SU-DHL-6 (cell line): ENCODE data around the gene TMEM120B.
"Not testable (repeated sequence)": the region's sequence is repeated elsewhere in the genome, so short reads cannot be mapped to it uniquely, and the experiment has no call there.

Experiments used
- H2AFZ ChIP-seq: fragments of 200-600 bp; sonication (generic); 2 replicates; pipeline ENCODE4 v1.6.1; 2014; ENCODE audit warnings: low read depth, mild to moderate bottlenecking, moderate library complexity, mixed read lengths, antibody characterized with exemption, low read length; ENCODE audit not compliant: severe bottlenecking
- H3F3A ChIP-seq: fragments of 200-600 bp; shearing (Covaris generic); 2 replicates; pipeline ENCODE4 v1.6.0; 2016; ENCODE audit warnings: antibody characterized with exemption, mild to moderate bottlenecking; ENCODE audit not compliant: insufficient read depth
- H3K27ac ChIP-seq: fragments of 200-600 bp; sonication (generic); 2 replicates; pipeline ENCODE4 v1.5.1; 2016; ENCODE audit warnings: low read depth, mild to moderate bottlenecking, low read length, moderate library complexity, mixed read lengths
- H3K27me3 ChIP-seq: fragments of 200-600 bp; sonication (generic), shearing (Covaris generic); 2 replicates; pipeline ENCODE4 v1.6.0; 2014; ENCODE audit warnings: mild to moderate bottlenecking, low read length
- H3K36me3 ChIP-seq: fragments of 200-600 bp; sonication (generic); 2 replicates; pipeline ENCODE4 v1.6.1; 2014; ENCODE audit warnings: mild to moderate bottlenecking, low read length, mixed read lengths
- H3K4me2 ChIP-seq: fragments of 300-600, 200-600 bp; shearing (Covaris generic), sonication (generic); 2 replicates; pipeline ENCODE4 v1.6.0; 2014; ENCODE audit warnings: low read length, low read depth, mild to moderate bottlenecking; ENCODE audit not compliant: poor library complexity, severe bottlenecking
- H3K4me3 ChIP-seq: fragments of 200-600 bp; sonication (generic); 2 replicates; pipeline ENCODE4 v1.5.1; 2014; ENCODE audit warnings: antibody characterized with exemption, low read length, mild to moderate bottlenecking, mixed read lengths; ENCODE audit not compliant: insufficient read depth, poor library complexity, severe bottlenecking
- H3K79me2 ChIP-seq: fragments of 200-600 bp; sonication (generic); 2 replicates; pipeline ENCODE4 v1.6.1; 2014; ENCODE audit warnings: mild to moderate bottlenecking, low read length, moderate library complexity; ENCODE audit not compliant: insufficient read depth
- H3K9ac ChIP-seq: fragments of 200-600 bp; sonication (generic); 2 replicates; pipeline ENCODE4 v1.7.0; 2014; ENCODE audit warnings: mild to moderate bottlenecking, low read length
- H3K9me2 ChIP-seq: fragments of 200-600 bp; sonication (generic); replicated peaks from 2 replicates; pipeline ENCODE4 v1.6.1; 2014; ENCODE audit warnings: low read length; ENCODE audit not compliant: insufficient read depth
- H3K9me3 ChIP-seq: fragments of 200-600 bp; sonication (generic); 2 replicates; pipeline ENCODE4 v1.6.1; 2014; ENCODE audit warnings: low read length, mixed read lengths; ENCODE audit not compliant: insufficient read depth
- H4K20me1 ChIP-seq: fragments of 200-600 bp; sonication (generic); 2 replicates; pipeline ENCODE4 v1.6.1; 2014; ENCODE audit warnings: low read depth, mild to moderate bottlenecking, antibody characterized with exemption, low read length, moderate library complexity, mixed read lengths
- CTCF ChIP-seq: fragments of 200-600 bp; sonication (generic); IDR thresholded peaks from one replicate; pipeline ENCODE4 v1.5.1; 2017; ENCODE audit warnings: antibody characterized with exemption, mild to moderate bottlenecking, low read length, moderate library complexity; ENCODE audit not compliant: insufficient read depth, poor library complexity, severe bottlenecking
- EZH2phosphoT487 ChIP-seq: fragments of 200-600 bp; sonication (generic), shearing (Covaris generic); conservative IDR thresholded peaks from 2 replicates; pipeline ENCODE4 v1.6.1; 2018; ENCODE audit warnings: mild to moderate bottlenecking, antibody characterized with exemption, low read length, moderate library complexity, mixed read lengths

TMEM120B gene

GRCh38 chr12:121689430-121689829 is 23.1 kb upstream of the TMEM120B start:
- no peaks in the 10 kb centered on the region for H3K9me3 ChIP-seq
- no peaks in the 10 kb centered on the region for H3K9me2 ChIP-seq
- H3K9ac ChIP-seq = no peak overlapping the region
- no peaks in the 10 kb centered on the region for H3K79me2 ChIP-seq
- no peaks in the 10 kb centered on the region for H3K27me3 ChIP-seq
- no peak overlapping the region for H3K4me3 ChIP-seq
- no peaks in the 10 kb centered on the region for H3K36me3 ChIP-seq
- H3F3A ChIP-seq = 0 out of 2 replicates have a peak, but pooled peaks cover 6% of the 10 kb centered on the region
- H4K20me1 ChIP-seq = no peaks in the 10 kb centered on the region
- H3K27ac ChIP-seq = no peak overlapping the region
- no peak overlapping the region for H3K4me2 ChIP-seq
- no peak for TF ChIP-seq CTCF
- TF ChIP-seq EZH2phosphoT487 = no peak
- H2AFZ ChIP-seq = no peak overlapping the region

- not testable (repeated sequence) for H3K9me2 ChIP-seq, H3K36me3 ChIP-seq, H3K4me2 ChIP-seq, H3K4me3 ChIP-seq, H3K9me3 ChIP-seq, H3K9ac ChIP-seq, H3K79me2 ChIP-seq, H3K27ac ChIP-seq, H2AFZ ChIP-seq, H4K20me1 ChIP-seq, H3F3A ChIP-seq, H3K27me3 ChIP-seq
Measured at GRCh38 chr12:121692744-121693143, 19.8 kb upstream of the TMEM120B start.

- TF ChIP-seq CTCF = no peak
- TF ChIP-seq EZH2phosphoT487 = no peak
Measured at GRCh38 chr12:121693155-121693687, 19.3 kb upstream of the TMEM120B start.

GRCh38 chr12:121697093-121697698 is 15.4 kb upstream of the TMEM120B start:
- Histone ChIP-seq H3K9ac (no peak overlapping the region), H3K4me2 (no peak overlapping the region), H4K20me1 (no peaks in the 10 kb centered on the region), H3K79me2 (no peaks in the 10 kb centered on the region), H3K4me3 (no peak overlapping the region), H3K27ac (no peak overlapping the region), H3K36me3 (no peaks in the 10 kb centered on the region), H2AFZ (no peak overlapping the region), H3K9me3 (no peaks in the 10 kb centered on the region), H3K27me3 (no peaks in the 10 kb centered on the region), H3F3A (no peaks in the 10 kb centered on the region; the same call in 1 of the 2 replicates), H3K9me2 (no peaks in the 10 kb centered on the region)
- TF ChIP-seq EZH2phosphoT487 (no peak), CTCF (peak; percentile 41)

More at GRCh38 chr12:121693155-121693687, 19.3 kb upstream of the TMEM120B start:
- Histone ChIP-seq H3F3A (peaks cover 2% of the 10 kb centered on the region; the same call in 1 of the 2 replicates), H3K9me3 (no peaks in the 10 kb centered on the region), H3K27ac (no peak overlapping the region), H3K9ac (no peak overlapping the region), H3K9me2 (no peaks in the 10 kb centered on the region), H3K4me3 (no peak overlapping the region), H3K79me2 (no peaks in the 10 kb centered on the region), H3K4me2 (no peak overlapping the region), H4K20me1 (no peaks in the 10 kb centered on the region), H3K36me3 (no peaks in the 10 kb centered on the region), H3K27me3 (no peaks in the 10 kb centered on the region), H2AFZ (no peak overlapping the region)

- H3K27ac ChIP-seq, H3K27me3 ChIP-seq, H3K79me2 ChIP-seq, H3K9me3 ChIP-seq, H3K36me3 ChIP-seq, H2AFZ ChIP-seq, H3K9ac ChIP-seq, H3F3A ChIP-seq, H3K4me2 ChIP-seq, H3K4me3 ChIP-seq, H4K20me1 ChIP-seq, H3K9me2 ChIP-seq: not testable (repeated sequence)
Measured at GRCh38 chr12:121697861-121698260, 14.7 kb upstream of the TMEM120B start.
